ENCODE results near the gene RABEPK. TPM values are rescaled to one million over a fixed set of nuclear protein-coding genes. Genes with fewer than 3 reads are reported as not detected.

Gene RABEPK
- total and polyA plus RNA-seq, 2 experiments from 2014 or later: 25.0 to 38.9 TPM

DNA sequence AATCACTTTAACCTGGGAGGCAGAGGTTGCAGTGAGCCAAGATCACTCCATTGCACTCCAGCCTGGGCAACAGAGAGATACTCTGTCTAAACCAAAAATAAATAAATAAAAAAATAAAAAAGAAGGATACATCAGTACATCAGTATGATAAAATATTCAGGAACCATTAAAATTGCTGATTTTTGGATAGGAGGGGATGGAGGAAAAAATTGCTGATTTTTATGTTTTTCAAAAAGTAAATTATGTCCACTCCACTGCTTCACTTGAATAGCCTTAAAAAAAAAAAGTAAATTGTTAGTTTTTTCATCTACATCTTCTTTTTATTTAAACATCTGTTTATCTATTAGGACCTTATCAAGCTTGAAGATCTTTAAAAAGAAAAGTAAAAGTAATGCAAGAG is 53.9 kb downstream of the RABEPK start:
- Histone ChIP-seq H3F3A (ENCODE audit: insufficient read depth) (no peaks in the 10 kb centered on the region), H3K9me3 (ENCODE audit: low read depth) (no peaks in the 10 kb centered on the region), H3K4me2 (ENCODE audit: unreplicated experiment) (no peak overlapping the region), H3K27ac (no peak overlapping the region), H4K20me1 (ENCODE audit: insufficient read depth) (no peaks in the 10 kb centered on the region), H3K4me3 (no peak overlapping the region), H3K4me1 (ENCODE audit: insufficient read depth) (no peaks in the 10 kb centered on the region), H3K9me2 (ENCODE audit: insufficient read depth) (no peaks in the 10 kb centered on the region), H2AFZ (no peak overlapping the region), H3K79me2 (ENCODE audit: insufficient read depth) (no peaks in the 10 kb centered on the region), H3K36me3 (ENCODE audit: low read depth) (no peaks in the 10 kb centered on the region), H3K9ac (no peak overlapping the region), H3K27me3 (replicated peaks; ENCODE audit: insufficient read depth) (no peaks in the 10 kb centered on the region)
- TF ChIP-seq EZH2phosphoT487 (IDR thresholded peaks at IDR 0.05; ENCODE audit: insufficient read depth, low read depth): no peak
- no peak for TF ChIP-seq EZH2 (IDR thresholded peaks at IDR 0.05; ENCODE audit: insufficient read depth, poor library complexity, severe bottlenecking)
- in situ Hi-C loops (cut with MboI): no loop called here
- no peak for DNase-seq

DNA sequence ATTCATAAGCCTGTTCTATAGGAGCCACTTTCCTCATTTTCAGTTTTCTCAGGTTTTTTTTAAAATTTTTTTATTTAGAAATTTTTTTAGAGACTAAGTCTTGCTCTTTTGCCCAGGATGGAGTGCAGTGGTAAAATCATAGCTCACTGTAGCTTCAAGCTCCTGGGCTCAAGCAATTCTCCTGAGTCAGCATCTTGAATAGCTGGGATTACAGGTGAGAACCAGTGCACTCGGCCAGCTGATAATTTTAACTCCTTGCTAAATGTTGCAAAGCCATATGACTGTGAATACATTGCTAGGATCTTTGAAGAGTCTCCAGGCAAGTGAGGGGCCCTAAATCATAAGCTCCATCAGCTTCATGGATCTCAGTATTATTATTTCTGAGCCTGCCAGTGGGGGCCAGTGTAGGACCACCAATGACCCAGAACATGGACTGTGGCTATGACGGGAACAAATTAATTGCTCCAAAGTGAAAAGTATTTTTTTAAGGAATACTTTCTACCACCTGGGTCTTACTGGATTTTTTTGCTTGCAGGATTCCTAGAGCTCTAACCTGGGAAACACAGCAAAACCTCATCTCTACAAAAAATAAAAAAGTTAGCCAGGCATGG is 55.5 kb downstream of the RABEPK start:
- H3K4me2 ChIP-seq (ENCODE audit: unreplicated experiment): no peak overlapping the region
- in situ Hi-C loops (cut with MboI): no loop called here
- H3K27ac ChIP-seq: no peak overlapping the region
- no peaks in the 10 kb centered on the region for H3K9me3 ChIP-seq (ENCODE audit: low read depth)
- H3K79me2 ChIP-seq (ENCODE audit: insufficient read depth): no peaks in the 10 kb centered on the region
- 29 to 35% methylated on average over 2 of the region's 2 CpGs for whole genome bisulfite sequencing, 2 experiments (ENCODE audit: low coverage in 1 of 2, low lambda C conversion rate in 2 of 2, missing lambda C conversion rate in 2 of 2)
- H3K4me3 ChIP-seq: no peak overlapping the region
- H3K9me2 ChIP-seq (ENCODE audit: insufficient read depth): no peaks in the 10 kb centered on the region
- no peaks in the 10 kb centered on the region for H3K36me3 ChIP-seq (ENCODE audit: low read depth)
- DNase-seq: no peak
- no peak for TF ChIP-seq EZH2phosphoT487 (IDR thresholded peaks at IDR 0.05; ENCODE audit: insufficient read depth, low read depth)
- H3F3A ChIP-seq (ENCODE audit: insufficient read depth): no peaks in the 10 kb centered on the region
- no peak overlapping the region for H2AFZ ChIP-seq
- no peak overlapping the region for H3K9ac ChIP-seq
- H4K20me1 ChIP-seq (ENCODE audit: insufficient read depth): no peaks in the 10 kb centered on the region
- H3K27me3 ChIP-seq (replicated peaks; ENCODE audit: insufficient read depth): no peaks in the 10 kb centered on the region
- no peaks in the 10 kb centered on the region for H3K4me1 ChIP-seq (ENCODE audit: insufficient read depth)

DNA sequence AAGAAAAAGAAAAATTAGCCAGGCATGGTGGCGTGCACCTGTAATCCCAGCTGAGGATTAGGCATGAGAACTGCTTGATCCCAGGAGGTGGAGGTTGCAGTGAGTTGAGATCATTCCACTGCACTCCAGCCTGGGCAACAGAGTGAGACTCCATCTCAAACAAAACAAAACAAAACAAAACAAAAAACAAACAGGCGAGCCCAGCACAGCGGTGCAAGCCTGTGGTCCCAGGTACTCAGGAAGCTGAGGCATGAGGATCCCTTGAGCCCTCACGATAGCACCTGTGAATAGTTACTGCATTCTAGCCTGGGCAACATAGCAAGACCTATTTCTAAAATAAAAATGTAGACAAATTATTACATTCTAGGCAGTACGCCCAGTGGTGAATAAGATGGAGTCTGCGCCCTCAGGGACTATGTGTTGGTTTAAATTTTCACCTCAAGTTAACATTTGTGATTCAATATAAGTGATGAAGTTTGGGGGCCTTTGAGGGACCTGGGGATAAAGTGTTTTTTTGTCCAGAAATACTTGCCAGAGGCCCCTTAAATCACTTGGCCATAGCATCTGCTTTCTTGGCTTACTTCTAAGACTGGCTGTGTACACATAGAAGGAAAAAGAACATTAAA is 57.9 kb downstream of the RABEPK start:
- Histone ChIP-seq H3K4me3 (no peak overlapping the region), H3K9me2 (ENCODE audit: insufficient read depth) (no peaks in the 10 kb centered on the region), H3K4me1 (ENCODE audit: insufficient read depth) (peaks cover 4% of the 10 kb centered on the region; the same call in 1 of the 2 replicates), H3K9ac (no peak overlapping the region), H3K36me3 (ENCODE audit: low read depth) (no peaks in the 10 kb centered on the region), H3K4me2 (ENCODE audit: unreplicated experiment) (no peak overlapping the region), H4K20me1 (ENCODE audit: insufficient read depth) (no peaks in the 10 kb centered on the region), H3K9me3 (ENCODE audit: low read depth) (no peaks in the 10 kb centered on the region), H3F3A (ENCODE audit: insufficient read depth) (no peaks in the 10 kb centered on the region), H3K27me3 (replicated peaks; ENCODE audit: insufficient read depth) (no peaks in the 10 kb centered on the region), H2AFZ (no peak overlapping the region), H3K27ac (no peak overlapping the region), H3K79me2 (ENCODE audit: insufficient read depth) (peaks cover 17% of the 10 kb centered on the region)
- TF ChIP-seq EZH2phosphoT487 (IDR thresholded peaks at IDR 0.05; ENCODE audit: insufficient read depth, low read depth): no peak
- no peak for TF ChIP-seq EZH2 (IDR thresholded peaks at IDR 0.05; ENCODE audit: insufficient read depth, poor library complexity, severe bottlenecking)
- in situ Hi-C loops (cut with MboI): no loop called here
- DNase-seq: no peak
- 91 to 92% methylated on average over 6 of the region's 6 CpGs for WGBS, 2 experiments (ENCODE audit: low coverage in 1 of 2, low lambda C conversion rate in 2 of 2, missing lambda C conversion rate in 2 of 2)

DNA sequence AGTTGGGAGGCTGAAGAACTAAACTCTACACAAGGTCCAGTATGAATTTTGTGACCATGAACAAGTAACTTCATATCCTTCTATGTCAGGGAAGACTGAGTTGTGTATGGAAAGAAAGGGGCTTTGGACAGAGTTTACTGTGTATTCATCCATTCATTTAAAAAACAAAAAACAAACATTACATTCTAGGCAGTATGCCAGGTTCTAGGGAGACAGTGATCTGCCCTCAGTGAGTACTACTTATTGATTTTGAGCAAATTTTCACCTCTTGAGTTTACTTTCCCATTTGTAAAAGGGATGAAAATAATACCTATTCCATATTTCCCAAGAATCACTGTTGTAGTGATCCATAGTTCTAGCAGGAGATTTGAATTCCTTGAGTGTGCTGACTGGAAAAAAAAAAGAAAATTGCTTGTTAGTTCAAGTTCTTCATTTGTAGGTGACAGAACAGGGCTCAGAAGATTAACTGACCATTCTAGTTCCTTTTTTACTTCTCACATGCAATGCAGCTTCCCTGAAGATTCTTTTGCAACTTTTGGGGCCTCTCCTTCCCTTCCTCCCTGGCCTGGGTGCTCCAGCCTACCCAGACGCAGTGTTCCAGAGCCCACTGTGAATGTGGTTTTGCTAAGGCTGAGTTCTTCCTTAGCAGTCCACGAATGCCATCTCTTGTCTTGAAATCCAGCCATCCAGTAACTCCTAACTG is 58.6 kb downstream of the RABEPK start:
- 53% methylated on average over 2 of the region's 2 CpGs for WGBS, 2 experiments (ENCODE audit: low coverage in 1 of 2, low lambda C conversion rate in 2 of 2, missing lambda C conversion rate in 2 of 2)
- H3K9me2 ChIP-seq (ENCODE audit: insufficient read depth): no peaks in the 10 kb centered on the region
- in situ Hi-C loops (cut with MboI): no loop called here

More for the DNA sequence above, 58.6 kb downstream of the RABEPK start:
- no peak overlapping the region for H3K4me2 ChIP-seq (ENCODE audit: unreplicated experiment)
- no peak overlapping the region for H3K4me3 ChIP-seq
- H3K9ac ChIP-seq: no peak overlapping the region
- no peak for TF ChIP-seq EZH2phosphoT487 (IDR thresholded peaks at IDR 0.05; ENCODE audit: insufficient read depth, low read depth)
- TF ChIP-seq EZH2 (IDR thresholded peaks at IDR 0.05; ENCODE audit: insufficient read depth, poor library complexity, severe bottlenecking): no peak
- no peaks in the 10 kb centered on the region for H3K9me3 ChIP-seq (ENCODE audit: low read depth)
- H3K27ac ChIP-seq: no peak overlapping the region
- H2AFZ ChIP-seq: no peak overlapping the region
- no peaks in the 10 kb centered on the region for H3F3A ChIP-seq (ENCODE audit: insufficient read depth)
- H3K4me1 ChIP-seq (ENCODE audit: insufficient read depth): peaks cover 4% of the 10 kb centered on the region; the same call in 1 of the 2 replicates
- no peaks in the 10 kb centered on the region for H3K36me3 ChIP-seq (ENCODE audit: low read depth)
- no peaks in the 10 kb centered on the region for H4K20me1 ChIP-seq (ENCODE audit: insufficient read depth)
- peaks cover 24% of the 10 kb centered on the region for H3K79me2 ChIP-seq (ENCODE audit: insufficient read depth)
- DNase-seq: no peak
- no peaks in the 10 kb centered on the region for H3K27me3 ChIP-seq (replicated peaks; ENCODE audit: insufficient read depth)
